ENCODE results near the gene BTBD1. TPM values are rescaled to one million over a fixed set of nuclear protein-coding genes. Genes with fewer than 3 reads are reported as not detected.
"Not testable (repeated sequence)": the region's sequence is repeated elsewhere in the genome, so short reads cannot be mapped to it uniquely, and the experiment has no call there.

BTBD1 gene
- polyA plus RNA-seq, 1 experiment: 113 TPM

GRCh38 chr15:83090465-83090864, 23.4 kb upstream of the BTBD1 start:
- H3K27ac ChIP-seq (ENCODE audit: low read depth, low read length): no peak overlapping the region
- no peaks in the 10 kb centered on the region for H3K9me3 ChIP-seq (ENCODE audit: control insufficient read depth, insufficient read depth, low read length)
- POLR2A ChIA-PET: no interaction called here
- DNase-seq (ENCODE audit: low read depth, low spot score): no peak
- TF ChIP-seq, protein P1, sequence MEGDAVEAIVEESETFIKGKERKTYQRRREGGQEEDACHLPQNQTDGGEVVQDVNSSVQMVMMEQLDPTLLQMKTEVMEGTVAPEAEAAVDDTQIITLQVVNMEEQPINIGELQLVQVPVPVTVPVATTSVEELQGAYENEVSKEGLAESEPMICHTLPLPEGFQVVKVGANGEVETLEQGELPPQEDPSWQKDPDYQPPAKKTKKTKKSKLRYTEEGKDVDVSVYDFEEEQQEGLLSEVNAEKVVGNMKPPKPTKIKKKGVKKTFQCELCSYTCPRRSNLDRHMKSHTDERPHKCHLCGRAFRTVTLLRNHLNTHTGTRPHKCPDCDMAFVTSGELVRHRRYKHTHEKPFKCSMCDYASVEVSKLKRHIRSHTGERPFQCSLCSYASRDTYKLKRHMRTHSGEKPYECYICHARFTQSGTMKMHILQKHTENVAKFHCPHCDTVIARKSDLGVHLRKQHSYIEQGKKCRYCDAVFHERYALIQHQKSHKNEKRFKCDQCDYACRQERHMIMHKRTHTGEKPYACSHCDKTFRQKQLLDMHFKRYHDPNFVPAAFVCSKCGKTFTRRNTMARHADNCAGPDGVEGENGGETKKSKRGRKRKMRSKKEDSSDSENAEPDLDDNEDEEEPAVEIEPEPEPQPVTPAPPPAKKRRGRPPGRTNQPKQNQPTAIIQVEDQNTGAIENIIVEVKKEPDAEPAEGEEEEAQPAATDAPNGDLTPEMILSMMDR (IDR thresholded peaks at IDR 0.05; ENCODE audit: low read depth, low read length): no peak
- no peaks in the 10 kb centered on the region for H3K27me3 ChIP-seq (ENCODE audit: control insufficient read depth, insufficient read depth, low read length)
- no peak overlapping the region for H3K4me3 ChIP-seq (ENCODE audit: low read depth, low read length)
- CTCF ChIA-PET: no interaction called here

- Histone ChIP-seq H3K9me3 (ENCODE audit: control insufficient read depth, insufficient read depth, low read length) (no peaks in the 10 kb centered on the region), H3K27ac (ENCODE audit: low read depth, low read length) (no peak overlapping the region), H3K27me3 (ENCODE audit: control insufficient read depth, insufficient read depth, low read length) (no peaks in the 10 kb centered on the region), H3K4me3 (ENCODE audit: low read depth, low read length) (no peak overlapping the region)
- TF ChIP-seq, protein P1 (IDR thresholded peaks at IDR 0.05; ENCODE audit: low read depth, low read length): no peak
- ChIA-PET CTCF (no interaction called here), POLR2A (no interaction called here)
- no peak for DNase-seq (ENCODE audit: low read depth, low spot score)
These were observed 21.8 kb upstream of the BTBD1 start for GRCh38 chr15:83088876-83089275.

GRCh38 chr15:83087576-83087975, 20.5 kb upstream of the BTBD1 start:
- POLR2A ChIA-PET: no interaction called here
- H3K27ac ChIP-seq (ENCODE audit: low read depth, low read length): no peak overlapping the region
- no peaks in the 10 kb centered on the region for H3K9me3 ChIP-seq (ENCODE audit: control insufficient read depth, insufficient read depth, low read length)
- no peak for DNase-seq (ENCODE audit: low read depth, low spot score)
- no peak overlapping the region for H3K4me3 ChIP-seq (ENCODE audit: low read depth, low read length)
- CTCF ChIA-PET: no interaction called here
- TF ChIP-seq, protein P1 (IDR thresholded peaks at IDR 0.05; ENCODE audit: low read depth, low read length): no peak
- peaks cover 5% of the 10 kb centered on the region for H3K27me3 ChIP-seq (ENCODE audit: control insufficient read depth, insufficient read depth, low read length)

- CTCF ChIA-PET; H3K9me3 ChIP-seq (ENCODE audit: control insufficient read depth, insufficient read depth, low read length); DNase-seq (ENCODE audit: low read depth, low spot score); H3K27ac ChIP-seq (ENCODE audit: low read depth, low read length); H3K27me3 ChIP-seq (ENCODE audit: control insufficient read depth, insufficient read depth, low read length); H3K4me3 ChIP-seq (ENCODE audit: low read depth, low read length); POLR2A ChIA-PET: not testable (repeated sequence)
These were observed 19.0 kb upstream of the BTBD1 start for GRCh38 chr15:83085864-83086552.

DNA sequence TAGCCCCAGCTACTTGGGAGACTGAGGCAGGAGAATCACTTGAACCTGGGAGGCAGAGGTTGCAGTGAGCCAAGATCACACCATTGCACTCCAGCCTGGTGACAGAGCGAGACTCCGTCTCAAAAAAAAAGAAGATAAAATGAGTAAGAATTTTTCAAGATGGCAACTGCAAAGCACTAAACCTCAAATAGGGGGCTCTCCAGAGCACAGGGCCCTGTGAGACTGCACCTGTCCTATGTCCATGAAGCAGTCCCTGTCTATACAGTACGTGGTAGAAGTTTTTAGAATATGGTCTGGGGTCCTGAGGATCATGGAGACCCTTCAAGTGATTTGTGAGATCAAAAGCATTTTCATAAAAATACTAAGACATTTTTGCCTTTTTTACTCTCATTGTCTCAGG, 18.4 kb upstream of the BTBD1 start:
- CTCF ChIA-PET; H3K27ac ChIP-seq (ENCODE audit: low read depth, low read length); H3K27me3 ChIP-seq (ENCODE audit: control insufficient read depth, insufficient read depth, low read length): not testable (repeated sequence)

GRCh38 chr15:83082730-83083386, 15.8 kb upstream of the BTBD1 start:
- ChIA-PET CTCF (no interaction called here), POLR2A (no interaction called here)
- Histone ChIP-seq H3K27ac (ENCODE audit: low read depth, low read length) (no peak overlapping the region), H3K4me3 (ENCODE audit: low read depth, low read length) (no peak overlapping the region), H3K27me3 (ENCODE audit: control insufficient read depth, insufficient read depth, low read length) (peaks cover 14% of the 10 kb centered on the region), H3K9me3 (ENCODE audit: control insufficient read depth, insufficient read depth, low read length) (no peaks in the 10 kb centered on the region)
- TF ChIP-seq, protein P1 (IDR thresholded peaks at IDR 0.05; ENCODE audit: low read depth, low read length): no peak
- no peak for DNase-seq (ENCODE audit: low read depth, low spot score)

More for the DNA sequence above, 18.4 kb upstream of the BTBD1 start:
- DNase-seq (ENCODE audit: low read depth, low spot score); POLR2A ChIA-PET; H3K4me3 ChIP-seq (ENCODE audit: low read depth, low read length); H3K9me3 ChIP-seq (ENCODE audit: control insufficient read depth, insufficient read depth, low read length): not testable (repeated sequence)
